ENCODE measurements around the gene PTPN13.
"Not testable (repeated sequence)": the region's sequence is repeated elsewhere in the genome, so short reads cannot be mapped to it uniquely, and the experiment has no call there.

Gene PTPN13

GRCh38 chr4:86641516-86642090 lies 47.5 kb downstream of the PTPN13 start:
- no peak for DNase-seq

GRCh38 chr4:86644892-86645291 lies 50.8 kb downstream of the PTPN13 start:
- DNase-seq, result no peak

GRCh38 chr4:86652332-86652932 lies 58.3 kb downstream of the PTPN13 start:
- no peak for DNase-seq

- DNase-seq, result no peak
Measured at GRCh38 chr4:86653237-86653865, 59.2 kb downstream of the PTPN13 start.

- not testable (repeated sequence) for DNase-seq
Measured at GRCh38 chr4:86656781-86657180, 62.7 kb downstream of the PTPN13 start.

GRCh38 chr4:86657382-86657781 lies 63.3 kb downstream of the PTPN13 start:
- no peak for DNase-seq

- no peak for DNase-seq
Measured at GRCh38 chr4:86657910-86658309, 63.8 kb downstream of the PTPN13 start.

GRCh38 chr4:86660401-86660800 lies 66.3 kb downstream of the PTPN13 start:
- DNase-seq, result no peak

GRCh38 chr4:86661006-86661405 lies 66.9 kb downstream of the PTPN13 start:
- DNase-seq, result no peak

GRCh38 chr4:86661418-86661817 lies 67.3 kb downstream of the PTPN13 start:
- DNase-seq, result no peak

GRCh38 chr4:86664959-86665358 lies 70.8 kb downstream of the PTPN13 start:
- no peak for DNase-seq

GRCh38 chr4:86670298-86670697 lies 76.2 kb downstream of the PTPN13 start:
- DNase-seq, result no peak

- no peak for DNase-seq
Measured at GRCh38 chr4:86670756-86671155, 76.6 kb downstream of the PTPN13 start.

- no peak for DNase-seq
Measured at GRCh38 chr4:86675548-86675947, 81.4 kb downstream of the PTPN13 start.

- no peak for DNase-seq
Measured at GRCh38 chr4:86678796-86679195, 84.7 kb downstream of the PTPN13 start.

- no peak for DNase-seq
Measured at GRCh38 chr4:86679441-86679840, 85.3 kb downstream of the PTPN13 start.

GRCh38 chr4:86683167-86683566 lies 89.1 kb downstream of the PTPN13 start:
- no peak for DNase-seq

- DNase-seq, result no peak
Measured at GRCh38 chr4:86683983-86684382, 89.9 kb downstream of the PTPN13 start.

- no peak for DNase-seq
Measured at GRCh38 chr4:86685401-86685800, 91.3 kb downstream of the PTPN13 start.

GRCh38 chr4:86686741-86687140 lies 92.6 kb downstream of the PTPN13 start:
- no peak for DNase-seq

- DNase-seq, result no peak
Measured at GRCh38 chr4:86688026-86688425, 93.9 kb downstream of the PTPN13 start.

- DNase-seq, result no peak
Measured at GRCh38 chr4:86704601-86705000, 110.5 kb downstream of the PTPN13 start.

- DNase-seq, result no peak
Measured at GRCh38 chr4:86706923-86707597, 112.9 kb downstream of the PTPN13 start.

- no peak for DNase-seq
Measured at GRCh38 chr4:86717651-86718050, 123.5 kb downstream of the PTPN13 start.

Data from NCI-H2081 treated with DMSO at 0.1 percent for 48 hours (cell line).